Liver (tissue), 9 donors: ENCODE measurements around the gene NTN1. TPM values are rescaled to one million over a fixed set of nuclear protein-coding genes. Genes with fewer than 3 reads are reported as not detected.
A peak's percentile ranks its signal among the peaks of the same experiment; 100 is the strongest.

Experiments used
- DNase-seq: peaks from one replicate; pipeline ENCODE4 v3.0.0-alpha.2; 2017; ENCODE audit warnings: low spot score
- H3K27ac ChIP-seq, 2 donors: one replicate each; pipeline ENCODE4 v1.7.0; 2013; ENCODE audit warnings: inconsistent platforms in 2 of 2, low read length in 2 of 2, control low read depth in 1 of 2, low read depth in 1 of 2, mild to moderate bottlenecking in 1 of 2
- H3K27me3 ChIP-seq, 4 donors: one replicate each; pipeline versions ENCODE4 v1.6.1 to v1.7.0; 2013; ENCODE audit warnings: low read length in 3 of 4, inconsistent platforms in 1 of 4, mild to moderate bottlenecking in 1 of 4, moderate library complexity in 1 of 4; ENCODE audit not compliant: control insufficient read depth in 4 of 4, insufficient read depth in 4 of 4
- H3K36me3 ChIP-seq, 4 donors: one replicate each; pipeline versions ENCODE4 v1.6.1 to v1.7.0; 2013; ENCODE audit warnings: low read length in 3 of 4, mild to moderate bottlenecking in 3 of 4, low read depth in 1 of 4, moderate library complexity in 1 of 4; ENCODE audit not compliant: control insufficient read depth in 4 of 4, insufficient read depth in 3 of 4
- H3K4me1 ChIP-seq, 4 donors: one replicate each; pipeline versions ENCODE4 v1.6.1 to v1.7.0; 2013; ENCODE audit warnings: low read length in 3 of 4, mild to moderate bottlenecking in 3 of 4, moderate library complexity in 1 of 4; ENCODE audit not compliant: control insufficient read depth in 4 of 4, insufficient read depth in 4 of 4
- H3K4me3 ChIP-seq, 3 donors: one replicate each; pipeline versions ENCODE4 v1.6.1 to v1.7.0; 2013; ENCODE audit warnings: low read length in 3 of 3, control low read depth in 1 of 3, low read depth in 1 of 3, mild to moderate bottlenecking in 1 of 3
- H3K9ac ChIP-seq, 2 donors: one replicate each; pipeline ENCODE4 v1.7.0; 2013; ENCODE audit warnings: low read length in 2 of 2, mild to moderate bottlenecking in 2 of 2, moderate library complexity in 2 of 2, control low read depth in 1 of 2, low read depth in 1 of 2
- H3K9me3 ChIP-seq, 4 donors: one replicate each; pipeline versions ENCODE4 v1.6.1 to v1.7.0; 2013; ENCODE audit warnings: low read length in 3 of 4; ENCODE audit not compliant: control insufficient read depth in 4 of 4
- EGR1 ChIP-seq, 2 donors: IDR thresholded peaks; 2 replicates each; pipeline ENCODE4 v1.6.1; 2016 to 2018; ENCODE audit warnings: antibody characterized with exemption in 2 of 2, low read depth in 2 of 2
- FOXA1 ChIP-seq: IDR thresholded peaks from 2 replicates; pipeline ENCODE4 v1.6.1; 2016; ENCODE audit warnings: antibody characterized with exemption
- FOXA2 ChIP-seq: IDR thresholded peaks from 2 replicates; pipeline ENCODE4 v1.6.1; 2016; ENCODE audit warnings: antibody characterized with exemption
- HNF4A ChIP-seq, 2 donors: conservative IDR thresholded peaks; 2 replicates each; pipeline ENCODE4 v1.6.1; 2016; ENCODE audit warnings: antibody characterized with exemption in 2 of 2, mild to moderate bottlenecking in 2 of 2
- HNF4G ChIP-seq: IDR thresholded peaks from 2 replicates; pipeline ENCODE4 v1.6.1; 2016; ENCODE audit warnings: antibody characterized with exemption
- JUND ChIP-seq, 2 donors: IDR thresholded peaks; 2 replicates each; pipeline ENCODE4 v1.6.1; 2016; ENCODE audit warnings: antibody characterized with exemption in 2 of 2
- NR2F2 ChIP-seq: IDR thresholded peaks from 2 replicates; pipeline ENCODE4 v1.6.1; 2016; ENCODE audit warnings: antibody characterized with exemption
- RAD21 ChIP-seq, 2 donors: IDR thresholded peaks; 2 replicates each; pipeline ENCODE4 v1.6.1; 2016; ENCODE audit warnings: antibody characterized with exemption in 2 of 2, mild to moderate bottlenecking in 2 of 2
- SP1 ChIP-seq: IDR thresholded peaks from 2 replicates; pipeline ENCODE4 v1.6.1; 2018; ENCODE audit warnings: antibody characterized with exemption, mild to moderate bottlenecking
- TAF1 ChIP-seq: conservative IDR thresholded peaks from 2 replicates; pipeline ENCODE4 v1.6.1; 2016; ENCODE audit warnings: antibody characterized with exemption, mild to moderate bottlenecking
- YY1 ChIP-seq: IDR thresholded peaks from 2 replicates; pipeline ENCODE4 v1.6.1; 2016; ENCODE audit warnings: antibody characterized with exemption, mild to moderate bottlenecking
- WGBS: extraction: QIAGEN DNeasy Blood & Tissue Kit; methylation state at CpG from one replicate; pipeline ENCODE4 v1.1.7; 2013; 5-methylcytosine and 5-hydroxymethylcytosine counted together
- polyA plus RNA-seq, 2 donors: library from polyadenylated mRNA; stranded (reverse) in 1 of 2; unstranded in 1 of 2; fragments of 200-250 nt in 1 of 2; fragments of >200 nt in 1 of 2; fragmentation: Nextera tagmentation in 1 of 2; extraction: Ambion mirVana in 1 of 2; gene quantifications; one replicate each; pipeline versions ENCODE4 v1.2.1 to v1.2.3, GENCODE V29; 2013 to 2015
- total RNA-seq, 2 donors: library from RNA; depleted of rRNA; stranded (reverse); fragments of >200 nt; gene quantifications; one replicate each; pipeline ENCODE4 v1.2.3, GENCODE V29; 2014
- TF ChIP-seq, protein P1 (sequence below): fragments of 150-350 bp; IDR thresholded peaks from 2 replicates; pipeline ENCODE4 v1.5.1; 2017; ENCODE audit warnings: improper control_type of control experiment, low read depth, low read length; ENCODE audit not compliant: missing input control
- TF ChIP-seq, protein P2 (sequence below): IDR thresholded peaks from 2 replicates; pipeline ENCODE4 v1.6.1; 2016; ENCODE audit warnings: antibody characterized with exemption, mild to moderate bottlenecking
- TF ChIP-seq, protein P3 (sequence below): IDR thresholded peaks from 2 replicates; pipeline ENCODE4 v1.6.1; 2016; ENCODE audit warnings: antibody characterized with exemption
- donor health status: healthy.
- donor health status: healthy.
- donor health status: healthy.
- donor health status: healthy.
- donor health status: healthy.

The NTN1 gene
- total and polyA plus RNA-seq, 4 donors, result 0.14 to 8.7 (median 4.3) TPM

DNA sequence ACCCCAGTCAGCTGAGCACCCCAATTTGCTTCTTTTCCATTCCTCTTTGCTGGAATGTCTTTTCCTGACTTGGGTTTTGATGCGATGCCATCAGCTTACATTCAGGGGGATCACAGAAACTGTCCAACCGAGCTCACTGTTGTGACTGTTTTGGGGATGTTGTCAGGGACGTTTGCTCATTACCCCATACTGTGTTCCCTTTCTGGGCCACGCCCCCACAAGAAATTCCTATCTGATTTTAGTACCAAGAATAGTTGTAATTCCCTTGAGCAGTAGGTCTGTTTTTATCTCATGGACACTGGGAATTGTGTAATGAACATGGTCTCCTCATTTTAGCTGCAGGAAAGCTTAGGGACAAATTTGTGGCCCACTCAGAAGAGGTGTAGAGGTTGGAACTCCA is 2.6 kb upstream of the NTN1 start:
- Histone ChIP-seq H3K4me3 (no peak overlapping the region), H3K36me3 (peaks cover 0 to 1% (median 0%) of the 10 kb centered on the region in 4 donors), H3K27me3 (no peaks in the 10 kb centered on the region), H3K27ac (no peak overlapping the region), H3K4me1 (peaks cover 6 to 27% (median 14%) of the 10 kb centered on the region in 4 donors), H3K9ac (no peak overlapping the region), H3K9me3 (no peaks in the 10 kb centered on the region)
- no peak for DNase-seq
- WGBS, result 68% methylated on average over 4 of the region's 4 CpGs
- TF ChIP-seq, protein P1, sequence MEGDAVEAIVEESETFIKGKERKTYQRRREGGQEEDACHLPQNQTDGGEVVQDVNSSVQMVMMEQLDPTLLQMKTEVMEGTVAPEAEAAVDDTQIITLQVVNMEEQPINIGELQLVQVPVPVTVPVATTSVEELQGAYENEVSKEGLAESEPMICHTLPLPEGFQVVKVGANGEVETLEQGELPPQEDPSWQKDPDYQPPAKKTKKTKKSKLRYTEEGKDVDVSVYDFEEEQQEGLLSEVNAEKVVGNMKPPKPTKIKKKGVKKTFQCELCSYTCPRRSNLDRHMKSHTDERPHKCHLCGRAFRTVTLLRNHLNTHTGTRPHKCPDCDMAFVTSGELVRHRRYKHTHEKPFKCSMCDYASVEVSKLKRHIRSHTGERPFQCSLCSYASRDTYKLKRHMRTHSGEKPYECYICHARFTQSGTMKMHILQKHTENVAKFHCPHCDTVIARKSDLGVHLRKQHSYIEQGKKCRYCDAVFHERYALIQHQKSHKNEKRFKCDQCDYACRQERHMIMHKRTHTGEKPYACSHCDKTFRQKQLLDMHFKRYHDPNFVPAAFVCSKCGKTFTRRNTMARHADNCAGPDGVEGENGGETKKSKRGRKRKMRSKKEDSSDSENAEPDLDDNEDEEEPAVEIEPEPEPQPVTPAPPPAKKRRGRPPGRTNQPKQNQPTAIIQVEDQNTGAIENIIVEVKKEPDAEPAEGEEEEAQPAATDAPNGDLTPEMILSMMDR, result no peak
- no peak for TF ChIP-seq FOXA2
- no peak for TF ChIP-seq RAD21 (IDR thresholded peaks at IDR 0.05)
- no peak for TF ChIP-seq HNF4G

DNA sequence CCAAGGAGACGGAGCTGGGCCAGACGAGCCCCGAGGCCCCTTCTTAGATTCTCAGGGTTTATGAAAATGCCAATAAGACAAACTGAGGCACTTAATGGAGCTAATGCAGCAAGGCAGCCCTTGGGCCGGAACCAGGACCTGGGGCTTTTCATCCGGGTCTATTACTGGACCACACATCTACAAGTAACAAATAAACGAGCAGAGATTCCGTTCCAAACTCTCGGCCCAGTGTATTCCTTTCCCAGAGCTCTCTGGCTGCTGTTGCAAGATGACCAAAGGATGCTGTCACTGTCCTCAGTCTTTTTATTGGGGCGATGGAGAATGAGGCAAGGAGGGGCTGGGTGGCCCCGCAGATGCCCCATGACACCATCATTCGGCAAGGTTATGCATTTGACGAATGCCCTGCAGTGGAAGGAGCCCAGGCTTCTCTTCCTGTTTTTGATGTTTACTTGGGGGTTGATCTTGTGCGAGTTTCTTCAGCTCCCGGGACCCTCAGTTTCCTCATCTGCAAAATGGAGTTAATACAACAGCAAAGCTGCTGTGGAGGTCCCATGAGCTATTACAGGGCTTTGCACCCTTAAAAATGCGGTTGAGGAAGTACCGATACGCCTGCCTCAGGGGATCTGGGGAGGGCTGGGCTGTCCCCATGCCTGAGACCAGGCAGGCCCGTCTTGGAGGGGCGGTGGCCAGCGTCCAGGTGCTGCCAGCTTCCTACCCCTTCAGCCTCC is 1.1 kb upstream of the NTN1 start:
- Histone ChIP-seq H3K9me3 (no peaks in the 10 kb centered on the region), H3K4me3 (peak overlapping the region in 2 of 3 donors; percentile 43 to 78), H3K36me3 (peaks cover 0 to 1% (median 0%) of the 10 kb centered on the region in 4 donors), H3K9ac (no peak overlapping the region), H3K27ac (no peak overlapping the region), H3K27me3 (no peaks in the 10 kb centered on the region), H3K4me1 (peaks cover 6 to 32% (median 17%) of the 10 kb centered on the region in 4 donors)
- DNase-seq, result no peak
- 61% methylated on average over 20 of the region's 20 CpGs for WGBS
- no peak for TF ChIP-seq NR2F2
- no peak for TF ChIP-seq FOXA2
- no peak for TF ChIP-seq FOXA1
- TF ChIP-seq, protein P2, sequence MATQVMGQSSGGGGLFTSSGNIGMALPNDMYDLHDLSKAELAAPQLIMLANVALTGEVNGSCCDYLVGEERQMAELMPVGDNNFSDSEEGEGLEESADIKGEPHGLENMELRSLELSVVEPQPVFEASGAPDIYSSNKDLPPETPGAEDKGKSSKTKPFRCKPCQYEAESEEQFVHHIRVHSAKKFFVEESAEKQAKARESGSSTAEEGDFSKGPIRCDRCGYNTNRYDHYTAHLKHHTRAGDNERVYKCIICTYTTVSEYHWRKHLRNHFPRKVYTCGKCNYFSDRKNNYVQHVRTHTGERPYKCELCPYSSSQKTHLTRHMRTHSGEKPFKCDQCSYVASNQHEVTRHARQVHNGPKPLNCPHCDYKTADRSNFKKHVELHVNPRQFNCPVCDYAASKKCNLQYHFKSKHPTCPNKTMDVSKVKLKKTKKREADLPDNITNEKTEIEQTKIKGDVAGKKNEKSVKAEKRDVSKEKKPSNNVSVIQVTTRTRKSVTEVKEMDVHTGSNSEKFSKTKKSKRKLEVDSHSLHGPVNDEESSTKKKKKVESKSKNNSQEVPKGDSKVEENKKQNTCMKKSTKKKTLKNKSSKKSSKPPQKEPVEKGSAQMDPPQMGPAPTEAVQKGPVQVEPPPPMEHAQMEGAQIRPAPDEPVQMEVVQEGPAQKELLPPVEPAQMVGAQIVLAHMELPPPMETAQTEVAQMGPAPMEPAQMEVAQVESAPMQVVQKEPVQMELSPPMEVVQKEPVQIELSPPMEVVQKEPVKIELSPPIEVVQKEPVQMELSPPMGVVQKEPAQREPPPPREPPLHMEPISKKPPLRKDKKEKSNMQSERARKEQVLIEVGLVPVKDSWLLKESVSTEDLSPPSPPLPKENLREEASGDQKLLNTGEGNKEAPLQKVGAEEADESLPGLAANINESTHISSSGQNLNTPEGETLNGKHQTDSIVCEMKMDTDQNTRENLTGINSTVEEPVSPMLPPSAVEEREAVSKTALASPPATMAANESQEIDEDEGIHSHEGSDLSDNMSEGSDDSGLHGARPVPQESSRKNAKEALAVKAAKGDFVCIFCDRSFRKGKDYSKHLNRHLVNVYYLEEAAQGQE, result no peak
- no peak for TF ChIP-seq SP1
- TF ChIP-seq EGR1 (IDR thresholded peaks at IDR 0.05; ENCODE audit: low read depth in 2 of 2), result no peak
- TF ChIP-seq, protein P1, result no peak
- TF ChIP-seq HNF4G, result no peak
- TF ChIP-seq, protein P3, sequence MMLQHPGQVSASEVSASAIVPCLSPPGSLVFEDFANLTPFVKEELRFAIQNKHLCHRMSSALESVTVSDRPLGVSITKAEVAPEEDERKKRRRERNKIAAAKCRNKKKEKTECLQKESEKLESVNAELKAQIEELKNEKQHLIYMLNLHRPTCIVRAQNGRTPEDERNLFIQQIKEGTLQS, result no peak
- no peak for TF ChIP-seq JUND (IDR thresholded peaks at IDR 0.05)
- no peak for TF ChIP-seq YY1
- TF ChIP-seq RAD21 (IDR thresholded peaks at IDR 0.05), result no peak
- no peak for TF ChIP-seq HNF4A (conservative IDR thresholded peaks at IDR 0.05)
- no peak for TF ChIP-seq TAF1
